ENCODE results near the gene TALDO1.
A peak's percentile ranks its signal among the peaks of the same experiment; 100 is the strongest.

The TALDO1 gene

GRCh38 chr11:747158-748006 lies at the start of gene TALDO1:
TSS of gene TALDO1 (plus strand) at chr11:747464. CDS start at chr11:747482, 18 bp downstream.
- peak; percentile 95 for DNase-seq (ENCODE audit: low spot score)

DNA sequence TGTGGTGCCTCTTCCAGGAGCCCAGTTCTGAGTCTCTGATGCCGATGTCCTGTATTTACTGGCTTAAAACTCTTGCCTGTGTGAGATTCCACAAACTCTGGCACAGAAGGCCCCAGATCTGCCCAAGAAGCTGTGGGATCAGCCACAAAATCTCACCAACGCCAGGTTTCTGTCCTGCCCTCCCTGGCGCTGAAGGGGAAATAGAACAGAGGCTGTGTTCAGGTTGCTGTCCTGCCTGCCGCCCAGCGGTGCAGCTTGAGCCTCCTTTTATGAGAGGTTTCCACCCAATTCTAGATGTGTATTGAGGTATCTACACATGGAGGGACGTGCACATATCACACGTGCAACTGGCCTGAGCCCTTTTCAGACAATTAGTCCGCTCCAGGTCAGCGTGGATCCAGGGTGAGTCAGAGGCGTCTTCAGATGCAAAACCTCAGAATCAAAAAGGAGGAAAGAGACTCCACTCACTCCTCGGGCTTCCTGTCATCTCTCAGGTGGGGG lies 49.4 kb upstream of the TALDO1 start:
- DNase-seq (ENCODE audit: low spot score), result no peak

DNA sequence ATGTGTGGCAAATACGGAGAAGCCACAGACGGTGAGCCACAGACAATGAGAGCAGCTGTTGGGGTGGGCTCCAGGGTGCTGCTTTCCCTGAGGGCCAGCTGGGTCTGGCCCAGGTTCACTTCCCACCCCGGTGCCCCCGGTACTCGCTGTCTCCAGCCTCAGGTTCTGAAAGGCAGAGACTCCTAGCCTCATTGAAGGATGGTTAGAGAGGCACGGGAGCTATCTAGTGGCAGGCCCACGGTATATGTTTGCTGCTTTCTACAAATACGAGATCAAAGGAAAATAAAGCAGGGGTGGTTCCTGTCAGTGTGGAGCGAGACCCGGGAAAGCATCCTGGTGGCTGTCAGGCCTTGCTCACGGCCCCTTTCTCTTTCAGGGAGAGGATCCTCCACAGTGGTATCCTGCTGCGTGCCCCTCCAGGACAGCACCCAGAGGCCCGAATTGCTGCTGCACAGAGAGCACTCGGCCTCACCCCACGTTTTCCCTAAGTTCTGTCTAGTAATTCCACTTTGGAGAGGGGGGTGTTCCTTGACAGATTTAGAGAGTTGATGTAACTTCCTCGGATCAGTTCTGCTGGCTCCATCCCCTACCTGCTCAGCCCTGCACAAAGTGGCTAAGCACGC lies 48.7 kb upstream of the TALDO1 start:
- DNase-seq (ENCODE audit: low spot score), result no peak

GRCh38 chr11:699116-699508 lies 48.2 kb upstream of the TALDO1 start:
- no peak for DNase-seq (ENCODE audit: low spot score)

DNA sequence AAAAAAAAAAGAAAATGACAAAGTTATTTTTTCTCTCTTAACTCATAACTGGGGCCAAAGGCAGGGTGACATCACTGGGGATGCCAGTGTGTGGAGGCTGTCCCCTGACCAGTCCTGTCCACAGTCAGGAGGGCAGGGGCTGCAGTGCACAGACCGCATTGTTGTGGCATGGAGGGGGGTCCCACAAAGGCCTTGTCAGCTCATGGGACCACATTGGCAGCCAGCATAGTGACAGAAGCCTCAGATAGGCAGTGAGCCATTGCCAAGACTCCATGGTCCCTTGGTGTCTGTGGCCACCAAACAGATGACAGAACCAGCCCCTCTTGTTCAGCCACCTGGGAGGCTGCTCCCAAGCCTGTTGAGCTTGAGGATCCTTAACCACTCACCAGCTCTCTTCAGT lies 47.5 kb upstream of the TALDO1 start:
- no peak for DNase-seq (ENCODE audit: low spot score)

DNA sequence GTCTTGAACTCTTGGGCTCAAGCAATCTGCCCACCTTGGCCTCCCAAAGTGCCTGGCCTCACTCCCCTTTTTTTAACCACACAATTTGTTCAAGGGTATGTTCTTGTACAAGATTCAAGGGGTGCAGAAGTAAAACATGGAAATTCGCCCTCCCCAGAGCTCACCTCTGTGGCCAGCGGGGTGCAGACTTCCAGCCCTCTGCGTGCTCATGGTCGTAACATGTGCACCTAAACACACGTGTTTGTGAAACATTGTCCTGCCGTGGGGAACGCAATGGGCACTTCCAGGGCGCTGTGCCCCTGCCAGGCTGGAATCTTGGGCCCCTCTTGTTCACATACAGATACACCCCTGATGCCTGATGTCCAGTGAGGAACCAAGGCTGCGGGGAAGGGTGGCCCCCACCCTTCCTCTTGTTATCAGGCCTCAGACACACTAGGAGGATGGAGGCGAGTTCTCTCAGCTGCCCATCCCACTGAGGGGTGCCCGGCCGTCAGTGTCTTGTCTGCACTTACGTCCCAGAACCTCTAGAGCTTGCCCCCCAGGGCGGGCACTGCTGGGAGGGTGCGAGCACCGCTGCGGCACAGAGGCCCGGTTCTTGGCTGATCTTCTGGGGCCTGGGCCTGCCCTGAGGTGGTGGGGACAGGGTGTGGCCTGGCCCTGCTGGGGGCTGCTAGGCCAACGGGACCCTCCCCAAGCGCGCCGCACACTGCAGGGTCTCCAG lies 45.4 kb upstream of the TALDO1 start:
- DNase-seq (ENCODE audit: low spot score), result no peak

DNA sequence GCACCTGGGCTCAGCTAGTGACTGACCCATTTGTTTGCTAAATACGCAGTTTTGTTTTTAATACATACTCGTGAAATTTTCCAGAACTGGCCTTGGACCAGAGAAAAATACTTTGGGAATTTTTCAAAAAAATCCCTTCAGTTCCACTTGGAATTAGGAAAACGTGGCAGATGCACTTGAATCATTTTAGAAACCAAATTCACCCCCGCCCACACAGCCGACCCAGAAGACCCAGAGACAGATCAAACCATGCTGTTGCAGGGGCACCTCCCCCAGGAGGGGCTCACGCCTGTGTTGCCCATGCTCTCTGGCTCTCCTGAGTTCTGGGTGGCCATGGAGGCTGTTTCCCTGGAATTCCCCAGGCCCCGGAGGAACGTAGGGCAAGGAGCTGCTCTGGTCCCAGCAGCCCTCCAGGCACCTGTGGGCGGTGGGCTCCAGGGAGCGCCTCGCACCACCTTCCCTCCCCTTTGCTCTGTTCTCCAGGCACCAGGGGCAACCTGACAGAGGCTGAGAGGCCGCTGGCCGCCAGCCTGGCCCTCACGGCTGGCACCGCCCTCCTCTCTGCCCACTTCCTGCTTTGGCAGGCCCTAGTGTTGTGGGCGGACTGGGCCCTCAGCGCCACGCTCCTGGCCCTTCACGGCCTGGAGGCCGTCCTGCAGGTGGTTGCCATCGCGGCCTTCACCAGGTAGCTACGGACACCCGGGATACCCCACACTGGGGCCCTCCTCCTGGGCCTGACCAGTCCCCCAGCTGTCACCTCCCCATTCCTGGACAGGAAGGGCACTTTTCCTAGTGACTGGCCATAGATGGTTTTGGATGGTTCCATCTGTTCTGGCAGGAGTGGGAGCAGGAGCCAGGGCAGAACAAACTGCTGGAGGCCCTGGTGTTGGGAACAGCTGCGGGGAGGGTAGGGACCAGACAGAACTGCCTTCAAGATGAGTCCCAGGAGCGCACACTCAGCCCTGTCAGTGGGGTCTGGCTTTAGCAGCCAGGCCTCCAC lies 44.5 kb upstream of the TALDO1 start:
- DNase-seq (ENCODE audit: low spot score), result no peak

GRCh38 chr11:703506-703905 lies 43.8 kb upstream of the TALDO1 start:
- DNase-seq (ENCODE audit: low spot score), result no peak

DNA sequence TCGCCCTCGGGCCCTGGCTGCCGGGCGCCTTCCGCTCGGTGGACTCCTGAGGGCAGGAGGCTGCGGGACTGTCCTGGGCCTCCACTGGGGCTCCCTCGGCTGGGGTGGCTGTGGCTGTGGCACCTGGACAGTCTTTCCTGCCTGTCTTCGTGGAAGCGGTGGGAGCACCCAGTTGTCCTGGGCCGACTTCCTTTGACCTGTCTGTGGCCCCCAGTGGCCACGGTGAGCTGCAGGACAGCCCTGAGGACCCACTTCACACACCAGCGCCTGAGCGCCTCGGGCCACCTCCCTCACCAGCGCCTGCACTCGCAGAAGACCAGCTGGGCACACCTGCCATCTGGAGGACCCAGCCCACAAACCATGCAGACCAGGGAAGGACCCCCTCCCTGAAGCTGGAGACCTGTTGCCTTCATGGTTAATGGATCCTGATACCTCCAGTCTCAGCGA lies 43.0 kb upstream of the TALDO1 start:
- DNase-seq (ENCODE audit: low spot score), result no peak

DNA sequence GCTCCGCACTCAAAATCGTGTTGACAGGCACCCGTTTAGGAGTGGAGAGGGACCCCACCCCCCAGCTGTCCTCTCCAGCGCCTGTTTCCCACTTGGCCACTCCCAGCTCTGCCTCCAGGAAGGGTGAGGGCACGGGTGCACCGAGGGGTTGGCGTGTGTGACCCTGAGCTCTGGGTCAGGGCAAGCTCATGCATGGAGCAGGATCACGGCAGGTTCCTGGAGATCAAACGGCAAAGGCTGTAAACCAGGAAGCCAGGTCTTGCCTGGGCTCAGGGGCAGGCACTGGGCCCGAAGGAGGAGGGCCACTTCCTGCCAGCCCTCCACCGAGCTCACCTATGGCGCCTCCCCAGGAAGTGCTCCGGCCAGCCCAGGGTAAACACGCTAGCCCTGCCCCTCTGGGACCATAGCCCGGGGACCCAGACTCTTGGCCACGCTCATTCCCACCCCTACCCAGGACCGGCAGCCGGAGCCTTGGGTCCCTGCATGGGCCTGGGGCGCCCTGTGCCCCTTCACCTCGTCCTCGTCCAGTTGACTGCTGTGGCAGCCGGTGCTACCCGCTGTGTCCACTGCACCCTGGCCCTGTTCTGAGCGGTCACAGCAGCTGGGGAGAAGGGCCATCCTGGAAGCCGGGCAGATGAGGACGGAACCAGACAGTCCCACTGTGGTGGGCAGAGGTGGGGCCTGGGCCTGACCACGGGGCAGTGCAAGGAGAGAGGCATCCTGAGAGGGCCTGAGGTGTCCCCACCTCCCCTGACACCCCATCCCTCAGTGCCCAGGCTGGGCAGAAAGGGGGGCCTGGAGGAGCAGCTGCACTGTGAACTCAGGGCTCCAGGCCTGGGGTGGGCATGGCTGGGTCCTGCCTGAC lies 42.3 kb upstream of the TALDO1 start:
- no peak for DNase-seq (ENCODE audit: low spot score)

- no peak for DNase-seq (ENCODE audit: low spot score)
These were observed 41.4 kb upstream of the TALDO1 start, which contains the start of gene EPS8L2 for GRCh38 chr11:705646-706438. TSS of gene EPS8L2 (plus strand) at chr11:706231. CDS start at chr11:709408, 3,177 bp downstream.

- peak; percentile 66 for DNase-seq (ENCODE audit: low spot score)
These were observed 40.8 kb upstream of the TALDO1 start for GRCh38 chr11:706439-706956.

DNA sequence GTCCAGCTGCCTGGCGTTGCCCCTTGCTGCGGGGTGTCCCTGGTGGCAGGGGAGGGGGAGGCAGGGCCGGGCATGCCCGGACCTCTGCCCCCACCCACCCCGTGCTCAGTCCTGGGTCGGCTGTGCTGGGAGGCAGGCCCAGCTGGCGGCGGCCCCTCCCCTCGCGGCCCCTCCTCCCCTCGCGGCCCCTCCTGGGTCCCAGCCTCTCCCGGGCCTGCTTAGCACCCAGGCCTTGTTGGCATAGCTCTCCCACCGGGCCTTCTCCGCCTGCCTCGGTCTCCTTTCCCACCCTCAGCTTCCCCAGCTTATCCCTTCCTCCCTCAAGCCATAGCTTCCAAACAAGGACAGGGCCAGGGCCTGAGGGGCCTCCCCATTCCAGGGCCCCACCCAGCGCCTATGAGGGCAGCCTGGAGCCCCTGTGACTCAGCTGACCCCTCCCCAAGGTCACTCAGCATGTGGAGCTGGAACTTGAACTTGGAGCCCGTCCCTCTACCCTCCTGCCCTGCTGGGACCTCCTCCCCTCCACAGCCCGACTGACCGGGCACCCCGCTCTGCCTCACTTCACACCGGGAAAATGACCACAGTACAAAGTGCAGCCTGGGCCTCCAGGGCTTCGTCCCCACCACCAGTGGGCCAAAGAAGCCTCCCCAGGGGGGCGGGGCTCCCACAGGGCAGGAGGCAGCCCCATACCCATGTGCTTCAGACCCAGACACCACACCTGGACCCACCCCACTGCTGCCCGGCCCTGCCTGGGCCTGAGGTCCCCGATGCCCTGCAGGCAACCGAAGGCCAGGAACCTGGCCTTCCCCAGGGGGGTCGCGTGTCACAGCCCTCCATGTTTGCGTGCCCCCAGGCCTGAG lies 40.1 kb upstream of the TALDO1 start:
- peak; percentile 58 for DNase-seq (ENCODE audit: low spot score)

- DNase-seq (ENCODE audit: low spot score), result no peak
These were observed 39.3 kb upstream of the TALDO1 start for GRCh38 chr11:707817-708420.

DNA sequence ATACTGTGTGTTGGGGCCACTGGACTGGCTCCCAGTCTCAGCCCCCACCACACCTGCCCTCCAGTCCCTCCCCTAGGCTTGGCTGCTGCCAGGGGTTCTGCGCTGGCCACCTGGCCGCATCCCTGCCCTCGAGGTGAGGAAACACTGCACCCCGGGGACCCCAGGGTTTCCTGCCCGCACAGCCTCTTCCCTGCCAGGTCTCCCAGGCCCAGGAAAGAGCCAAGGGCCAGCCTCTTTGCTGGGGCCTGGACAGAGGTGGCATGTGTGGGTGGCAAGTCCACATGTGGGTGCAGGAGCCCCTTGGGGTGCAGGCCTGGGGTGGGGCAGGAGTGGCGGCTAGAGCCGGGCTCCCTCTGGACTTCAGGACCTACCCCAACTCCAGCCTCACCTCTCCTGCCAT lies 38.8 kb upstream of the TALDO1 start:
- no peak for DNase-seq (ENCODE audit: low spot score)

GRCh38 chr11:709109-709997 lies 37.9 kb upstream of the TALDO1 start:
- no peak for DNase-seq (ENCODE audit: low spot score)

DNA sequence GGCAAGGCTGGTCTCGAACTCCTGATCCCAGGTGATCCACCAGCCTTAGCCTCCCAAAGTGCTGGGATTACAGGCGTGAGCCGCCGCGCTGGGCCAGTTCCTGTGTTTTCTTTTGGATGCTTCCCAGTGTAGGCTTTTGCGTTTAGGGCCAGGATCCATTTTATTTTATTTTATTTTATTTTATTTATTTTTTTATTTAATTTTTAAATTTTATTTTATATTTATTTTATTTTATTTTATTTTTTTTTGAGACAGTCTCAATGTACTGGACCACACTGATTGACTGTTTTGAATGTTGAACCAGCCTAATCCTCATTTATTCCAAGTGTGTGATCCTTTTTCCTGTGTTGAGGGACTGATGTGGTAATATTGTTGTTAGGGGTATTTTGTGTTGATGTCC lies 32.8 kb upstream of the TALDO1 start:
- DNase-seq (ENCODE audit: low spot score), result no peak
